ENCODE data around the gene DFFA.
A peak's percentile ranks its signal among the peaks of the same experiment; 100 is the strongest.

Gene DFFA

DNA sequence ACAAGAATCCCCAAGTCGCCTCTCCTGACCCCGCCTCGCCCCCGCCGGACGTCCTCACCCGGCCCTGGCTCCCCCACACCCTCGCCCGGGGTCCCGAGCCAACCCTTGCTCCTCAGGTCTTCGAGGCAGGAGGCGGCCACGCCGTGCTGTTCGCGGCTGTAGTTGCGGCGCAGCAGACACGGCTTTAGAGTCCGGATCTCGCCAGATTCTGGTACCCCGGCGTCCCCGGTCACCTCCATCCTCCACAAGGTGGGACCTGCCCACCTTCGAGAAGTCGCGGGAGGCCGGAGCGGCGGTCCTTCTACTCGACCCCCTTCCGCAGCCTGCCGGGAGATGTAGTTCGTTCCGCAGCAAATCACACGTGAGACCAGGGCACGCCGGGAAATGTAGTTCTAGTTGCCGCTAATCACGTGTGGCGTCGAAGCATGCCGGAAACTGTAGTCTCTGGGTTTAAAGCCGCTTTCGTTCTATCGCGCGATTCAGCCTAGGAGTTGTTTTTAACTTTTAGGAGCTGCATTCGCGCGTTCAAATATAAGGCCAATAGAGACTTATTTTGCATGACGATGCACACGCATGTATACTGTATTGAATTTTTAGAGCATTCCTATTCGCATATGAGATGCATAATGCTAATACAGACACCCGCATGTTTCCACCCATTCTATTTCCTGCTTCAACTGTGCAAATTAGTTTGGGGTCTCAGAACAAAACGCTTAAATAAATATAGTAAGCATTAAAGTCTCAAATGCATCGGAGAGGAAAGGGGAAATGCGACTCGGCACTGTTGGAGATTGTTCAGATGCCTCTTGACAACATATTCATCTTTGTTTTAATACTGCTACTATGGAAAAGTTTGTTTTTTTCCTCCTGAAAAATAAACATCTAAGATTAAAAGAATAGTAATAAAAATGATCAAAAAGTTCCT lies at the start of gene DFFA:
Gene DFFA (minus strand): TSS at position 310 of the 925 bp plus-strand sequence. CDS start 71 bp downstream, at position 239.
- DNase-seq (ENCODE audit: low read depth in 1 of 2, low spot score in 1 of 2), result peak; percentile 79 to 91

GRCh38 chr1:10521537-10522157 lies 49.3 kb upstream of the DFFA start:
- no peak for DNase-seq (ENCODE audit: low read depth in 1 of 2, low spot score in 1 of 2)

DNA sequence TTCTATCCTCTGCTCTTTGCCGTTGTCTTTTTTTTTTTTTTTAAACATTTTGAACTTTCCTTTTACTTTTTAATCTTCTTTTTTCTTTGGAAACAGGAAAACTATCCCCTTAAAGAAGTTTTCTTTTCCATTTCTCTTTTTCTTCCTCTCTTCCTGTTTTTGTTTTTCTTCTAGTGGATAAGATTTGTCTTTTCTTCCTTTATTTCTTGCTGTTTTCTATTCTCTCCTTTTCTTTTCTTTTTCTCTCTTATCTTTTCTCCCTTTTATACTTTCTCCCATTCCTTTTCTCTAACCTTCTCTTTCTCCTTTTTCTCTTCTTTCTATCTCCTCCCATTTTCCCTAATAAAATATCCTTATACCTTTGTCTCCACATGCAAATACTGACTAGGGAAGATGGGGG lies 48.6 kb upstream of the DFFA start:
- DNase-seq (ENCODE audit: low read depth in 1 of 2, low spot score in 1 of 2), result no peak

DNA sequence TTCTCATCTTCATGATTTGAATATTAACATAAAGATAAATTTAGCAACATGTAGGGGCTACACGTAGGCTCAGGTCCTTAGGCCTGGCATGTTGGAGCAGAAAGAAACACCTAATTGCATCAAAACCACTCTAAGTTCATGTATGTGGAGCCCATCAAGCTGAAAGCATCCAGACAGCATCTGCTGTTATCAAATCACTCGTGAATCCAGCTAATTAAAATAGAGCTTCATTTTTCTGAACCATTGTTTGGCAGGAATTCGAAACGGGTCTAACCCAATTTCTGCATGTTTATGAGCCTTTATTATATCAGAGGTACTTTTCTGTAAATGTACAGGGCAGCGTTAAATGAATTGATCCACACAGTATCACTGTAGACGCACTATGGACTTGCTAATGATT lies 48.2 kb upstream of the DFFA start:
- DNase-seq (ENCODE audit: low read depth in 1 of 2, low spot score in 1 of 2), result no peak

DNA sequence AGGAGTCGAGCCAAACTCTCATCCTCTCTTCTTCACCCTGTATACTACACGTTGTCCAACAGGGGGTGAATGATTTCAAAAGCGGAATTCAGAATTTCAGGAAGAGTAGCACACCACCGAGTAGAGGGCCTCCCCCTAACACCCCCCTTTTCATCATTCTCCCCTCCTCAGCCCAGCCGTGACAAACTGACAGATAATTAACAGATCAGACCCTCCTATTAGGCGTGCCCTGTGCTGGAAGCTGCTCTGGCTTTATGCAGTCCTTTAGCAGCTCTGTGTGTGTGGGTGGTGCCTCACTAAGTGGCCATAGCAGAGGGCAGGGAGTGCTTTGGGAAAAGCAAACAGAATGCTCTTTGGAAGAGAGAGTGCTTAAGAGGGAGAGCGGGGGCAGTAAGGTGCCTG lies 46.7 kb upstream of the DFFA start:
- DNase-seq (ENCODE audit: low read depth in 1 of 2, low spot score in 1 of 2), result no peak

DNA sequence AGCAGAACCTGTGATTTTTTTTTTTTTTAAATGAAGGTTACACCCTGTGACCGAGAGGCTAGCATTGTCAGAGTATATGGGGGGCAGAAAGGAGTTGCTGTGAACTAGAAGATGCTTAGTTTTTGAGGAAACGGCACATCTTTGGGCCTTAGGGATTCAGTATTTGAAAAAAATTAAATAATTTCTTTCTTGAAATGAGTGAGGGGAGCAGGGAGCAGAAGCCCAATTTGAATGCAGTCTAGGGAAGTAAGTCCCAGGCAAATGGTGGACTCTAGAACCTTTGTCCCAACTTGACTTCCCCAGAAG lies 45.3 kb upstream of the DFFA start:
- no peak for DNase-seq (ENCODE audit: low read depth in 1 of 2, low spot score in 1 of 2)

GRCh38 chr1:10516925-10517676 lies 44.8 kb upstream of the DFFA start:
- no peak for DNase-seq (ENCODE audit: low read depth in 1 of 2, low spot score in 1 of 2)

- DNase-seq (ENCODE audit: low read depth in 1 of 2, low spot score in 1 of 2), result no peak
Measured at GRCh38 chr1:10515976-10516750, 43.8 kb upstream of the DFFA start.

- DNase-seq (ENCODE audit: low read depth in 1 of 2, low spot score in 1 of 2), result no peak
Measured at GRCh38 chr1:10515301-10515975, 43.1 kb upstream of the DFFA start.

- no peak for DNase-seq (ENCODE audit: low read depth in 1 of 2, low spot score in 1 of 2)
Measured at GRCh38 chr1:10514490-10515235, 42.3 kb upstream of the DFFA start.

GRCh38 chr1:10513199-10513598 lies 40.9 kb upstream of the DFFA start:
- no peak for DNase-seq (ENCODE audit: low read depth in 1 of 2, low spot score in 1 of 2)

- no peak for DNase-seq (ENCODE audit: low read depth in 1 of 2, low spot score in 1 of 2)
Measured at GRCh38 chr1:10511494-10511885, 39.2 kb upstream of the DFFA start.

DNA sequence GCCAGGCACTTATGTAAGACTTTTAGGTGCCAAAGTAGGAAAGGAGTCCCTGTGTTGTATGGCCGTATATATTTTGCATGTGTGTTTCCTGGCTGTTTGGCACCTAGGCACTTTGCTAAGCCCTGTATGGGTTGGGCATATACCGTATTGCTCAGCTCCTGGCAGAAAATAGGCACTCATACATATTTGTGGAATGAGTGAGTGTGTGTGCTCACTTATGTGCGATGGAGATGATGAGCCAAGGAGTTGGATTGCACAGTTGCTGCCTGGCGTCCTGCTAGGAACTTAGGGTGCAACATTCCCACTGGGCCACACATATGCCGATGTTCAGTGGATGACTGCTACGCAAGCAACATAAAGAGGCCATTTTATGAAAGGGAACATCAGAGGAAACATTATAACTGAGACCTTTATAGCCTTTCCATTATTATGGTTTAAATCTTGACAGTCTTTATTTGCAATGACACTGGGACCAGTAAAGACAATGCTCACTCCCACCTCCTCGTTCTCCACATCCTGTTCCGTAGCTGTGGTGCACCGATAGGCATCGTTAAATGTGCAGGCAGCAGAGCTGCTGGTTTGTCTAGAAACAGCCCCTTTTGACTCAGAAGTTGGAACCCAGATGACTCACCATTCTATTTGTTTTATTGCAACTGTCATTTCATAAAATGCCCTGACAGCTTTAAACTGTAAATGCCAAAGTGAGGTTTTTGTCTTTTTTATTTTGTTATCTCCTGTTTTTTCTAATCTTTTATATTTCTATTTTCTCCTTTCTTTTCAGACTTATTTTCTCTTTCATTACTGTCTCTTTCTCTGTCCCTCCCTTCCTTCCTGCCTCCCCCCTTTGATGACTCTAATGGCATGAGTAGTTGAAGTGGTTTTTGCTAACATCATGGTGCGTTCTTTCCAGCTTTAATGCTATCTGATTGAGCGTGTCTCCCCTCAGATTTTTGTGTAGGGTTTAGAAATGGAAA lies 38.5 kb upstream of the DFFA start:
- DNase-seq (ENCODE audit: low read depth in 1 of 2, low spot score in 1 of 2), result peak; percentile 55 to 83

DNA sequence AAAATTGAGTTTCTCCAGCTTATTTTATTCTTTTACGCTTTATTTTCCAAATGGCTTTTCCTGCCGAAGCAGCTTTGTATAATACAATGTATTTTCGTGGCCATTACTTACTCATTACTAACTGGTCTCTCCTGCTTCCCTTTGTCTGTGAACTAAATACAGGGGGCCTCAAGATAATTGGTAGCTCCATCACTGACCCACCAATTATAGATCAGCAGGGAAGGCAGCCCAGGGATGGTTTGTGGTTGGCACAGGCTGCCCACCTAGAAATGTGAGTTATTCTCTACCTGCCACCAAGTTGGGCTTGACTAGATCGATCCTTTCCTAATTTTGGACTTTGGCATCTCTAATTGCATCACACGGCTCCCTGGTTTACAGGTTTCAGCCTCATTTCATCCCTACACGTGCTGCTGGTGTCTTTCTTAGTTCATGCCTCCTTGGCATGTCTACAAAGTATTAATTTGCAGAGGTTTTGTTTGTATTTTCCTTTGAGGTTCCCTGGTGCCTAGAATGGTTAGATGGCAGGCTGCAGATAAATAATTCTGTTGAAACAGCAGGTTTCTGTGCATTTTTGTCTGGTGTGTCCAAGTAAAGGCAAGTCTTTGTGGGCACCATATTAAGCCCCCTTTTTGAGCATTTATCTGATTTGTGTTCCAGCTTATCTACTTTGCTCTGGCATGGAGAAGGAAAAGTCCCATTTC lies 37.6 kb upstream of the DFFA start:
- no peak for DNase-seq (ENCODE audit: low read depth in 1 of 2, low spot score in 1 of 2)

- no peak for DNase-seq (ENCODE audit: low read depth in 1 of 2, low spot score in 1 of 2)
Measured at GRCh38 chr1:10508511-10508951, 36.2 kb upstream of the DFFA start.

DNA sequence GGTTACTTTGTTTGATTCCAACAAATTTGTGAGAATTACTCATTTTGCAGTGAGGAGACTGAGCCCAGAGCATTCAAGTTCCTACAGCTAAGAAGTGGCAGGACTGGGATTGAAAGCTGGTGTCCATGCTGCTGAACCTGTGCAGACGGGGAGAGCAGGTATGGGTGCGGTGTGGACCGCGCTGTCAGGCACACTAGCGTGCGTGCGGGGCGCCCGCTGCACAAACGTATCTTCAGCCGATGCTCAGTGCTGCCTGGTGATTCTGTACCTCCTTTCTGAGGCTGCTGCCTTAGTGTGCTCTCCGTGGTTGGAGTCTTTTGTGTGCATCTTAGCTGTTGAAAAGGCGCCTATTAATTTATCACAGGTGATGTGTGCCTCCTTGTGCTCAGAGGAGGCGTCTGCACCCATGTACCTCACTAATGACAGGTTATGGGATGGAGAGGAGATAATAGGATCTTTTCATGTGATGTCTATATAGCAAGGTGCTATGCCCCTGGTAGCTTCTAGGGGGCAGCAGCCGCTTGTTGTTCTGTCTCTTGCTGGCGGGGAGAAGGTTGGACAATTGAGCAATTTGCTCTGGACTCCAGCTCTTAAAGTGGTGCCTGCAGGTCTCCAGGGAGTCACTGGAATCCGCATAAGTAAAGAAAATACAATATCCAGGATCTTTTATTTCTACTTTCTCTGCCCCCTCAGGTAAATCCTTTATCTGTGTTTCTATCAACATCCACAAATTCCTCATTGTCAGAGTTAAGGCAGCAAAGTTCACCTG lies 35.0 kb upstream of the DFFA start:
- DNase-seq (ENCODE audit: low read depth in 1 of 2, low spot score in 1 of 2), result peak in 1 of 2 donors; percentile 29

GRCh38 chr1:10506677-10507047 lies 34.3 kb upstream of the DFFA start:
- DNase-seq (ENCODE audit: low read depth in 1 of 2, low spot score in 1 of 2), result no peak

Data from activated CD4-positive, alpha-beta T cell treated with anti-CD3 and anti-CD28 coated beads, Interleukin-2, amount 50 U/mL, for 24 hours (primary cell).